ENCODE results near the gene RAB7A. TPM values are rescaled to one million over a fixed set of nuclear protein-coding genes. Genes with fewer than 3 reads are reported as not detected.

RAB7A gene
- total RNA-seq, 3 donors from 2014 or later (not counting 1 experiment from before 2014, with no cell fraction given), result 218 to 233 (median 224) TPM

- ATAC-seq (no peak), DNase-seq (no peak)
- no peak for TF ChIP-seq CTCF (IDR thresholded peaks at IDR 0.05)
- H3K27ac Mint-ChIP-seq, result peak overlapping the region in 1 of 2 donors; percentile 54
- WGBS (ENCODE audit: insufficient coverage), result 100% methylated on average over 1 of the region's 1 CpG
- H3K4me3 Mint-ChIP-seq, result no peak overlapping the region
- Histone ChIP-seq H3K27me3 (ENCODE audit: control insufficient read depth, insufficient read depth, low read length) (no peaks in the 10 kb centered on the region), H3K36me3 (ENCODE audit: control insufficient read depth, insufficient read depth, low read length) (no peaks in the 10 kb centered on the region), H3K9me3 (ENCODE audit: control insufficient read depth, insufficient read depth, low read length) (no peaks in the 10 kb centered on the region), H3K4me1 (ENCODE audit: control insufficient read depth, insufficient read depth, low read length) (peaks cover 22% of the 10 kb centered on the region), H3K27ac (ENCODE audit: low read length) (no peak overlapping the region), H3K4me3 (ENCODE audit: low read length) (no peak overlapping the region)
- no peaks in the 10 kb centered on the region for H3K27me3 Mint-ChIP-seq (ENCODE audit: low read depth in 2 of 2)
- peaks cover 83 to 84% of the 10 kb centered on the region in 2 donors for H3K4me1 Mint-ChIP-seq
- no peaks in the 10 kb centered on the region for H3K36me3 Mint-ChIP-seq
- intact Hi-C loops (cut with micrococcal nuclease), result no loop called here
- no peaks in the 10 kb centered on the region for H3K9me3 Mint-ChIP-seq
Observed at GRCh38 chr3:128781164-128781563, 55.2 kb downstream of the RAB7A start.

GRCh38 chr3:128782282-128783146, 56.5 kb downstream of the RAB7A start:
- Histone ChIP-seq H3K27me3 (ENCODE audit: control insufficient read depth, insufficient read depth, low read length) (no peaks in the 10 kb centered on the region), H3K4me3 (ENCODE audit: low read length) (no peak overlapping the region), H3K4me1 (ENCODE audit: control insufficient read depth, insufficient read depth, low read length) (peaks cover 23% of the 10 kb centered on the region), H3K36me3 (ENCODE audit: control insufficient read depth, insufficient read depth, low read length) (no peaks in the 10 kb centered on the region), H3K9me3 (ENCODE audit: control insufficient read depth, insufficient read depth, low read length) (no peaks in the 10 kb centered on the region), H3K27ac (ENCODE audit: low read length) (no peak overlapping the region)
- intact Hi-C loops (cut with micrococcal nuclease), result no loop called here
- Mint-ChIP-seq H3K27ac (peak overlapping the region in 1 of 2 donors; percentile 13), H3K36me3 (no peaks in the 10 kb centered on the region), H3K4me3 (no peak overlapping the region), H3K9me3 (no peaks in the 10 kb centered on the region), H3K4me1 (peaks cover 83 to 84% of the 10 kb centered on the region in 2 donors), H3K27me3 (ENCODE audit: low read depth in 2 of 2) (no peaks in the 10 kb centered on the region)
- DNase-seq, result no peak
- ATAC-seq, result no peak
- no peak for TF ChIP-seq CTCF (IDR thresholded peaks at IDR 0.05)
- 81% methylated on average over 4 of the region's 5 CpGs for WGBS (ENCODE audit: insufficient coverage)

- intact Hi-C loops (cut with micrococcal nuclease), result no loop called here
- no peak overlapping the region for H3K4me3 Mint-ChIP-seq
- H3K9me3 Mint-ChIP-seq, result no peaks in the 10 kb centered on the region
- no peaks in the 10 kb centered on the region for H3K27me3 Mint-ChIP-seq (ENCODE audit: low read depth in 2 of 2)
- H3K4me3 ChIP-seq (ENCODE audit: low read length), result no peak overlapping the region
- H3K27ac ChIP-seq (ENCODE audit: low read length), result no peak overlapping the region
- WGBS (ENCODE audit: insufficient coverage), result 96% methylated on average over 4 of the region's 4 CpGs
- DNase-seq, result no peak
- H3K9me3 ChIP-seq (ENCODE audit: control insufficient read depth, insufficient read depth, low read length), result no peaks in the 10 kb centered on the region
- no peaks in the 10 kb centered on the region for H3K36me3 ChIP-seq (ENCODE audit: control insufficient read depth, insufficient read depth, low read length)
- no peak for TF ChIP-seq CTCF (IDR thresholded peaks at IDR 0.05)
- H3K4me1 ChIP-seq (ENCODE audit: control insufficient read depth, insufficient read depth, low read length), result peaks cover 33% of the 10 kb centered on the region
- no peaks in the 10 kb centered on the region for H3K36me3 Mint-ChIP-seq
- no peaks in the 10 kb centered on the region for H3K27me3 ChIP-seq (ENCODE audit: control insufficient read depth, insufficient read depth, low read length)
- peaks cover 83 to 84% of the 10 kb centered on the region in 2 donors for H3K4me1 Mint-ChIP-seq
- peak overlapping the region; percentile 39 to 65 for H3K27ac Mint-ChIP-seq
- no peak for ATAC-seq
Observed at GRCh38 chr3:128783774-128784173, 57.8 kb downstream of the RAB7A start.
